Breast epithelium (tissue), 4 donors: ENCODE results near the gene WDR37. TPM values are rescaled to one million over a fixed set of nuclear protein-coding genes. Genes with fewer than 3 reads are reported as not detected.
"Not testable (repeated sequence)": the region's sequence is repeated elsewhere in the genome, so short reads cannot be mapped to it uniquely, and the experiment has no call there.

ENCODE experiments used
- DNase-seq, 2 donors: peaks; one replicate each; pipeline ENCODE4 v3.0.0-alpha.2; 2019; ENCODE audit warnings: low spot score in 2 of 2
- H3K27ac ChIP-seq, 2 donors: fragments of 200-600 bp; sonication (generic) in 1 of 2; one replicate each; pipeline ENCODE4 v1.5.1; 2016 to 2019; ENCODE audit warnings: mild to moderate bottlenecking in 1 of 2
- H3K27me3 ChIP-seq, 2 donors: fragments of 200-600 bp; sonication (generic) in 1 of 2; one replicate each; pipeline versions ENCODE4 v1.5.1 to v1.6.0; 2017 to 2019; ENCODE audit warnings: control low read depth in 1 of 2, mild to moderate bottlenecking in 1 of 2
- H3K36me3 ChIP-seq: fragments of 200-600 bp; one replicate; pipeline ENCODE4 v1.5.1; 2019
- H3K4me1 ChIP-seq, 2 donors: fragments of 200-600 bp; sonication (generic); one replicate each; pipeline ENCODE4 v1.5.1; 2016 to 2019; ENCODE audit warnings: control low read depth in 1 of 2
- H3K4me3 ChIP-seq, 3 donors: fragments of 200-600 bp; sonication (generic); 1 replicate in 2 of 3; 2 replicates in 1 of 3; pipeline ENCODE4 v1.5.1; 2016 to 2019; ENCODE audit warnings: mild to moderate bottlenecking in 3 of 3, moderate library complexity in 2 of 3
- H3K9me3 ChIP-seq, 2 donors: fragments of 200-600 bp; sonication (generic) in 1 of 2; one replicate each; pipeline ENCODE4 v1.5.1; 2016 to 2019; ENCODE audit warnings: control low read depth in 1 of 2
- POLR2A ChIP-seq: fragments of 450-650 bp; IDR thresholded peaks from one replicate; pipeline ENCODE4 v1.6.1; 2016; ENCODE audit warnings: antibody characterized with exemption, mild to moderate bottlenecking, moderate library complexity
- POLR2AphosphoS5 ChIP-seq, 3 donors: sonication (generic); formaldehyde crosslinking; IDR thresholded peaks; one replicate each; pipeline ENCODE4 v1.6.1; 2017; ENCODE audit warnings: antibody characterized with exemption in 3 of 3
- intact Hi-C: fragments of 100-400 bp; cut with DNase I; formaldehyde crosslinking; loops from one replicate; pipeline ENCODE4 v1.15.1; 2023; ENCODE audit warnings: low total_unique reads
- total RNA-seq, 3 donors: library from RNA; depleted of rRNA; stranded (reverse); fragments of >200 nt; gene quantifications; one replicate each; pipeline ENCODE4 v1.1.0, GENCODE V29; 2016
- TF ChIP-seq, protein P1 (sequence below), 3 donors: fragments of 450-650 bp; IDR thresholded peaks; one replicate each; pipeline ENCODE4 v1.5.1; 2016 to 2017; ENCODE audit warnings: antibody characterized with exemption in 3 of 3, mild to moderate bottlenecking in 3 of 3, moderate library complexity in 3 of 3

Gene WDR37
- total RNA-seq, 3 donors from 2014 or later: 13.9 to 18.0 (median 14.4) TPM

DNA sequence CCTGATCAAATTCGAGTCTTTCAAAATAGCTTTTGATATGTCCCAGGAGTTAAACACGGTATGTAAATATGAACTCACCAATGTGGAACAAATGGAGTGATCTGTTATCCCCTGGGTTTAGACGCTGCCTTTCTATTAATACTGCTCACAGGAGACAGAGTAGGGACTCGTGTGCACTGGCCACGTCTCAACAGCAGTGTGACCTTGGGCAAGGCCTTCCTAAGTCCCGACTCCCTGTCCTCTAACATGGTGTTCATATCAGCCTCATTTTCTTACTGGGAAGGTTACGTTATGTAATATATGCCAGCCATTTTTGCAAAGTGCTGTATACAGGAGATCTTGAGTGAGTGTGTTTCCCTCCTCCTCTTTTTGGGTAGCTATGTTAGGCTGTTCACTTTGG lies 1.8 kb downstream of the WDR37 start:
- H3K9me3 ChIP-seq: no peaks in the 10 kb centered on the region
- peaks cover 0 to 5% of the 10 kb centered on the region in 2 donors for H3K4me1 ChIP-seq
- TF ChIP-seq POLR2AphosphoS5 (IDR thresholded peaks at IDR 0.05): no peak
- TF ChIP-seq, protein P1, sequence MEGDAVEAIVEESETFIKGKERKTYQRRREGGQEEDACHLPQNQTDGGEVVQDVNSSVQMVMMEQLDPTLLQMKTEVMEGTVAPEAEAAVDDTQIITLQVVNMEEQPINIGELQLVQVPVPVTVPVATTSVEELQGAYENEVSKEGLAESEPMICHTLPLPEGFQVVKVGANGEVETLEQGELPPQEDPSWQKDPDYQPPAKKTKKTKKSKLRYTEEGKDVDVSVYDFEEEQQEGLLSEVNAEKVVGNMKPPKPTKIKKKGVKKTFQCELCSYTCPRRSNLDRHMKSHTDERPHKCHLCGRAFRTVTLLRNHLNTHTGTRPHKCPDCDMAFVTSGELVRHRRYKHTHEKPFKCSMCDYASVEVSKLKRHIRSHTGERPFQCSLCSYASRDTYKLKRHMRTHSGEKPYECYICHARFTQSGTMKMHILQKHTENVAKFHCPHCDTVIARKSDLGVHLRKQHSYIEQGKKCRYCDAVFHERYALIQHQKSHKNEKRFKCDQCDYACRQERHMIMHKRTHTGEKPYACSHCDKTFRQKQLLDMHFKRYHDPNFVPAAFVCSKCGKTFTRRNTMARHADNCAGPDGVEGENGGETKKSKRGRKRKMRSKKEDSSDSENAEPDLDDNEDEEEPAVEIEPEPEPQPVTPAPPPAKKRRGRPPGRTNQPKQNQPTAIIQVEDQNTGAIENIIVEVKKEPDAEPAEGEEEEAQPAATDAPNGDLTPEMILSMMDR (IDR thresholded peaks at IDR 0.05): no peak
- no peak for TF ChIP-seq POLR2A
- H3K36me3 ChIP-seq: no peaks in the 10 kb centered on the region
- peak overlapping the region in 1 of 3 donors; percentile 93 for H3K4me3 ChIP-seq
- no peaks in the 10 kb centered on the region for H3K27me3 ChIP-seq
- no peak for DNase-seq
- H3K27ac ChIP-seq: no peak overlapping the region
- intact Hi-C loops: no loop called here

DNA sequence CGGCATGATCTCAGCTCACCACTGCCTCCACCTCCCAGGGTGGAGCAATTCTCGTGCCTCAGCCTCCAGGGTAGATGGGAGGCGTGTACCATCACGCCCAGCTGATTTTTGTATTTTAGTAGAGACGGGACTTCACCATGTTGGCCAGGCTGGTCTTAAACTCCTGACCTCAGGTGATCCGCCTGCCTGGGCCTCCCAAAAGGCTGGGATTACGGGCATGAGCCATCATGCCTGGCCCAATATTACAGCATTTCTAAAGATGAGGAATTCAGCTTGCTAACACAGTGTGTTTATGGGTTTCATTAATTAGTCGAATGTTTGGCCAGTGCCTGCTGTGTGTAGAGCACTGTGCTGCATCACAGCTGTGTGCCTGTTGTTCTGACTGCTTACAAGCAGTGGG lies 3.7 kb downstream of the WDR37 start:
- H3K27ac ChIP-seq: no peak overlapping the region
- DNase-seq: no peak
- intact Hi-C loops: no loop called here
- H3K4me1 ChIP-seq: peaks cover 0 to 5% of the 10 kb centered on the region in 2 donors
- TF ChIP-seq POLR2A (no peak), POLR2AphosphoS5 (IDR thresholded peaks at IDR 0.05) (no peak)
- TF ChIP-seq, protein P1 (IDR thresholded peaks at IDR 0.05): no peak
- no peak overlapping the region for H3K4me3 ChIP-seq
- no peaks in the 10 kb centered on the region for H3K27me3 ChIP-seq
- H3K9me3 ChIP-seq: no peaks in the 10 kb centered on the region
- no peaks in the 10 kb centered on the region for H3K36me3 ChIP-seq

DNA sequence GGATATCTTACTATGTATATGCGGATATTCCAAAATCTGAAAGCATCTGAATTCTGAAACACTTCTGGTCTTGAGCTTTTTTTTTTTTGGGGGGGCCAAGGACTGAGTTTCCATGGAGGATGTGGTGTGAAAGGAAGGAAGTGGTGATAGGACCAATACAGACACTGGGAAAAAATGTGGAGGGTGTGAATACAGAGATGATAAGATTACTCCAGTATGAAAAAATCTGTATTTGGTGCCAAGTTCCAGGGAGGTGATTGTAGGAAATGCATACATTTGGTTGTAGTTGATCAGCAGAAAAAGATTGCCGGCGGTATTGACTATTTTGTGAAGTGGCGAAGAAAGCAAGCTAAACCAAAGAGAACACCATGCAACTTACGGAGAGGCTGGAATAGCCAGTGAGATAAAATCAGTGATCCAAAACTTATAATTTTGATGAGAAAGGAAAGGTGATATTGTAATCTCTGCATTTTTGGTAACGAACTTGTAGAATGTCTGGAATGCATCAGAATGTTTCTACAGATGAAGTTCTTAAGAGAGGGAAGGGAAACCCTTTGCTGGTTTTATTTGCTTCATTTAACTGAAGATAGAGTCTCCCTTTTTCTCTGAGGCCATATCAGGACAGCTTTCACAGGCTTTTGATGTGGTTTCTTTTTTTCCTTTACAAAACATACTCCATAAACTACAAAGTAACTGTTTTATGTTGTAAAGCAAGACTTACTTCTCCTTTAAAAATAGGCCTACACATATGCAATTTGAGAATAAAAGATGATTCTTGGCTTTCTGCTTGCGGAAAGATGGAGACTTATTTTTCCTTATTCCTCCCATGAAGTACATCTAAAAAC lies 6.0 kb downstream of the WDR37 start:
- no peak for TF ChIP-seq POLR2AphosphoS5 (IDR thresholded peaks at IDR 0.05)
- H3K4me1 ChIP-seq: no peaks in the 10 kb centered on the region
- intact Hi-C loops: no loop called here
- no peak for DNase-seq
- H3K36me3 ChIP-seq: no peaks in the 10 kb centered on the region
- H3K9me3 ChIP-seq: no peaks in the 10 kb centered on the region
- H3K27ac ChIP-seq: no peak overlapping the region
- H3K27me3 ChIP-seq: no peaks in the 10 kb centered on the region
- no peak overlapping the region for H3K4me3 ChIP-seq

DNA sequence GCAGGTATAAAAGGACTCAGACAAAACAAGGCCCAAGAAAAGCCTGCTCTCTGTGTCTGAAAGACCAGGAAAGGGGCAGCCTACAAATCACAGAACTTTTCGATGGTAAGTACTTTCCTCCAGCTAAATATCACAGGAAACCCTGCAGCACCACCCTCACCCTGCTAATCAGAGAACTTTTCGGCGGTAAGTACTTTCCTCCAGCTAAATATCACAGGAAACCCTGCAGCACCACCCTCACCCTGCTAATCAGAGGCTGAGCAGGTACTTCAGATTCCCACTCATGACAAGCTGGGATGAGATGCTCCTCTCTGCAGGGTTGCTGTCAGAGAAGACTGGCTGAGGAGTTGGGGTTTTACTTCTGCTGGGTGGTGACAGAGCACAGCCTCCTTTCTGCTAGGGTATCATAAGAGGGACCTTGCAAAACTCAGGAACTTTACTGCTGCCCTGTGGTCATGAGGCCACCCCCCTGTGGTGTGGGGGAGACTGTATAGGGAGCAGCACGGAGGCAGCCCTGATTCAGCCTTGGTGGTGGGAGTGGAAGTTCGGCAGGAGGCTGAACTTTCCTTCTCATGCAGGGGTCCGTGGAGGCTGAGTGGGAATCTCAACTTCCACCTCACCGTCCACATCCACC lies 7.2 kb downstream of the WDR37 start:
- TF ChIP-seq POLR2A: no peak
- TF ChIP-seq, protein P1 (IDR thresholded peaks at IDR 0.05): no peak
- Histone ChIP-seq H3K27ac (no peak overlapping the region), H3K4me3 (no peak overlapping the region), H3K36me3 (no peaks in the 10 kb centered on the region), H3K9me3 (no peaks in the 10 kb centered on the region), H3K27me3 (no peaks in the 10 kb centered on the region), H3K4me1 (no peaks in the 10 kb centered on the region)
- intact Hi-C loops: no loop called here
- DNase-seq: no peak

DNA sequence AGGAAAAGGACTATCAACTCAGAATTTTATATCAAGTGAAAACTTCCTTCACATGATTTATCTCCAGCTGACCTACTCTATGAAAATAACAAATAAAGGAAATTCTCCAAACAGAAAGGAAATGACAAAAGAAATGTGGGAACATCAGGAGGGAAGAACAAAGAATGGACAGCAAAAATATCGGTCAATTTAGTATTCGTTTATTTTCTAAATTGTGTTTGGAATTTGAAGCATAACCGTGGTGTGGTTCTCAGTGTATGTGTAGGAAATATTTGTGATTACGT lies 8.7 kb downstream of the WDR37 start:
- no peak overlapping the region for H3K4me3 ChIP-seq
- H3K9me3 ChIP-seq: no peaks in the 10 kb centered on the region
- no peaks in the 10 kb centered on the region for H3K4me1 ChIP-seq
- H3K27ac ChIP-seq: no peak overlapping the region
- TF ChIP-seq, protein P1 (IDR thresholded peaks at IDR 0.05): no peak
- TF ChIP-seq POLR2A (no peak), POLR2AphosphoS5 (IDR thresholded peaks at IDR 0.05) (no peak)
- H3K36me3 ChIP-seq: no peaks in the 10 kb centered on the region
- no peak for DNase-seq
- intact Hi-C loops: no loop called here
- no peaks in the 10 kb centered on the region for H3K27me3 ChIP-seq

DNA sequence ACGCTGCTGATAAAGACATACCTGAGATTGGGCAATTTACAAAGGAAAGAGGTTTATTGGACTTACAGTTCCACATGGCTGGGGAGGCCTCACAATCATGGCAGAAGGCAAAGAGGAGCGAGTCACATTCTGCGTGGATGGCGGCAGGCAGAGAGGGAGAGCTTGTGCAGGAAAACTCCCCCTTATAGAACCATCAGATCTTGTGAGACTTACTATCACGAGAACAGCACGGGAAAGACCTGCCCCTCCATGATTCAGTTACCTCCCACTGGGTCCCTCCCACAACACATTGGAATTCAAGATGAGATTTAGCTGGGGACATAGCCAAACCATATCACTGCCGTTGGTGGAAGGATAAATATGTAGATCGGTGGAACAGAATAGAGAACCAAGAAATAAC lies 10.5 kb downstream of the WDR37 start:
- H3K27me3 ChIP-seq, H3K4me1 ChIP-seq, DNase-seq, intact Hi-C loops, H3K36me3 ChIP-seq, H3K9me3 ChIP-seq, H3K4me3 ChIP-seq, H3K27ac ChIP-seq: not testable (repeated sequence)
